BJ (cell line): ENCODE data around the gene H19. TPM values are rescaled to one million over a fixed set of nuclear protein-coding genes. Genes with fewer than 3 reads are reported as not detected.

Experiments used
- CTCF ChIA-PET: fragments of 350-600 bp; formaldehyde crosslinking; extraction: SDS; loops from one replicate; lab custom pipeline; 2021; ENCODE audit warnings: antibody characterized with exemption, inconsistent platforms; lab: Yijun Ruan, JAX
- POLR2A ChIA-PET: fragments of 300-600 bp; sonication (Branson Sonifier 250); formaldehyde crosslinking; extraction: SDS; loops from one replicate; lab custom pipeline; 2021; ENCODE audit warnings: antibody characterized with exemption; lab: Charles Lee
- DNase-seq: peaks from one replicate; pipeline ENCODE4 v3.0.0-alpha.2; 2011; ENCODE audit warnings: low read depth
- H3K27me3 ChIP-seq: 2 replicates; pipeline ENCODE4 v1.6.0; 2011; ENCODE audit warnings: low read length; ENCODE audit not compliant: control insufficient read depth, insufficient read depth
- H3K36me3 ChIP-seq: 2 replicates; pipeline ENCODE4 v1.5.1; 2011; ENCODE audit warnings: low read length; ENCODE audit not compliant: control insufficient read depth, insufficient read depth
- H3K4me3 ChIP-seq: 2 replicates; pipeline ENCODE4 v1.5.1; 2011; ENCODE audit warnings: low read depth, mild to moderate bottlenecking, control low read depth, low read length
- polyA plus RNA-seq: library from polyadenylated mRNA; depleted of rRNA; stranded (reverse); fragments of >200 nt; gene quantifications from 2 replicates; pipeline ENCODE4 v1.2.3, GENCODE V29; 2011
- TF ChIP-seq, protein P1 (sequence below): IDR thresholded peaks from 2 replicates; pipeline ENCODE4 v1.5.1; 2011; ENCODE audit warnings: low read depth, mild to moderate bottlenecking, control low read depth, inconsistent platforms, low read length, moderate library complexity; ENCODE audit not compliant: insufficient read depth

H19 gene
- polyA plus RNA-seq, 1 experiment = 1.9 TPM

DNA sequence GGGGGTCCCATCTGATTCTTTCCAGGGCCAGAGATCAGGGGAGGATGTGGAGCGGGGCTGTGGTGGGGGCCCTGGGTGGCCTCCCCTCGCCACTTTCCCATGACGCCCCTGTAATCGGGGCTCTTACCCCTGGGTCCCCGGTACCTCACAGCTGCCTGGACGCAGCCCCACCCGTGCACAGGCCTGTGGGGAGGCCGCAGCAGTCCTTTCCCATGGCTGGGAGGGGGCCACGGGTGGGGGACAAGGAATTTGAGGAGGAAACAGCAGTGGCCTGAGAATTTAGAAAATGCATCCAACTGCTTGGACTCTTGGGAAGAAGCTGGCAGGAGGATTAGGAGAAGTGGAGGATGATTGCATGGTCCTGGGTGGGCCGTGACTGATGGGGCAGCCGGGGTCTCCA, 18.0 kb downstream of the H19 start:
- TF ChIP-seq, protein P1, sequence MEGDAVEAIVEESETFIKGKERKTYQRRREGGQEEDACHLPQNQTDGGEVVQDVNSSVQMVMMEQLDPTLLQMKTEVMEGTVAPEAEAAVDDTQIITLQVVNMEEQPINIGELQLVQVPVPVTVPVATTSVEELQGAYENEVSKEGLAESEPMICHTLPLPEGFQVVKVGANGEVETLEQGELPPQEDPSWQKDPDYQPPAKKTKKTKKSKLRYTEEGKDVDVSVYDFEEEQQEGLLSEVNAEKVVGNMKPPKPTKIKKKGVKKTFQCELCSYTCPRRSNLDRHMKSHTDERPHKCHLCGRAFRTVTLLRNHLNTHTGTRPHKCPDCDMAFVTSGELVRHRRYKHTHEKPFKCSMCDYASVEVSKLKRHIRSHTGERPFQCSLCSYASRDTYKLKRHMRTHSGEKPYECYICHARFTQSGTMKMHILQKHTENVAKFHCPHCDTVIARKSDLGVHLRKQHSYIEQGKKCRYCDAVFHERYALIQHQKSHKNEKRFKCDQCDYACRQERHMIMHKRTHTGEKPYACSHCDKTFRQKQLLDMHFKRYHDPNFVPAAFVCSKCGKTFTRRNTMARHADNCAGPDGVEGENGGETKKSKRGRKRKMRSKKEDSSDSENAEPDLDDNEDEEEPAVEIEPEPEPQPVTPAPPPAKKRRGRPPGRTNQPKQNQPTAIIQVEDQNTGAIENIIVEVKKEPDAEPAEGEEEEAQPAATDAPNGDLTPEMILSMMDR = no peak
- Histone ChIP-seq H3K4me3 (no peak overlapping the region), H3K36me3 (no peaks in the 10 kb centered on the region), H3K27me3 (no peaks in the 10 kb centered on the region)
- DNase-seq = no peak
- CTCF ChIA-PET = interaction anchor here (0.5 to 1.7 kb wide), 5 partner anchors 26 to 97 kb away, joined by 3 to 4 read pairs (median 4); no protein-coding TSS in a partner anchor
- POLR2A ChIA-PET = no interaction called here

DNA sequence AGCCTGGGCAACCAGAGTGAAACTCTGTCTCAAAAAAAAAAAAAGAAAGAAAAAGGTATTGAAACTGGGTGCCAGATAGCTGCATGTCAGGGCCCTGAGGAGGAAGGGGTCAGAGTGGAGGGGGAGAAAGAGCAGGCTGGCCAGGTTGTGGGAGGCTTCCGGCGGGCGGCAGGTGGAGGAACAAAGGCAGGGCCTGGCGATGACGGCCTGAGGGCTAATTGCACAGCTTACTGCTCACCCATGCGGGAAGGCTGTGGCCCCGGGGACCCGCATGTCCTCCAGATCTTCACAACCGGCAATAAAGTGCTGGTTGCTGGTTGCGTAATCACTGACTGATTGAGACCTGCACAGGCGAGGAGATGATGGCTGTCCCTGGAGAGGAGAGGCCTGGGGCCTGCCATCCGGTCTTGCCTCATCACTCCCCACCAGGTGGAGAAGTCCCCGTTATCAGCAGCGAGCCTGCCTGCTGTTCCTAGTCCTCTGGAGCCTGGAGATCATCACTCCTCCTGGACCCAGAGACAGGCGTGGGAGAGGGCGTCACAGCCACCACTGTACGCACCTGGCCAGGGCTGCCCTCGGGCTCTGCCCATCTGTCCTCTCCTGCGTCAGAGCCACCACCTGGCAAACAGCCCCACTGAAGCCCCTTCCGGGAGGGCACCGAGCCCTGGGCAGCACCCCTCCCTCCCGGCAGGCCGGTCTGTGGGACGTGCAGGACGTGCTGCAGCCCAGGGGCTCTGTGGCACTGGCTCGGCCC, 18.7 kb downstream of the H19 start:
- TF ChIP-seq, protein P1 = no peak
- POLR2A ChIA-PET = interaction anchor here (0.6 kb wide), 1 partner anchor 1157 kb away, joined by 4 read pairs; no protein-coding TSS in a partner anchor

DNA sequence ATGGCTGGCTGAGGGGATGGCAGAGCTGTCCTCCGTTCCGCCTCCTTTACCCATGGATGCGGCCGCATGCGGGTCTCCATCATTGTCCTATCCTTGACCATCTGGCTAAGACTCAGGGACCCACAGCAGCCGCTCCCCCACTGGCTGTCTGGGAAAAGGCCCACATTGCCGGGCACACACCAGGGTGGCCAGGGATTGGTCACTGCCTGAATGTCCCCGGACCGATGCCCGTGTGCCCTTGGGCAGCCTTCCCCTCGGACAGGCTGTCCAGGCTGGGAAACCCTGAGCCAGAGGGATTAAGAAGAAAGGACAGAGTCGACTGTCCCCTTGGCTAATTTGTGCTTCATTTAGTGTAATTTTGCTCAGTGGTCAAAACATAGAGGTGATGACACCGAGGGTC, 22.5 kb downstream of the H19 start:
- no peaks in the 10 kb centered on the region for H3K36me3 ChIP-seq
- DNase-seq = no peak
- H3K27me3 ChIP-seq = no peaks in the 10 kb centered on the region
- TF ChIP-seq, protein P1 = no peak
- H3K4me3 ChIP-seq = no peak overlapping the region
- CTCF ChIA-PET = interaction anchor here (1.4 kb wide), 1 partner anchor 323 kb away, joined by 5 read pairs; no protein-coding TSS in a partner anchor
- POLR2A ChIA-PET = no interaction called here

More for the DNA sequence above, 18.7 kb downstream of the H19 start:
- DNase-seq = no peak
- CTCF ChIA-PET = interaction anchor here (0.5 to 0.9 kb wide), 2 partner anchors 96 to 173 kb away, joined by 3 to 4 read pairs; no protein-coding TSS in a partner anchor
- Histone ChIP-seq H3K27me3 (no peaks in the 10 kb centered on the region), H3K4me3 (no peak overlapping the region), H3K36me3 (no peaks in the 10 kb centered on the region)

DNA sequence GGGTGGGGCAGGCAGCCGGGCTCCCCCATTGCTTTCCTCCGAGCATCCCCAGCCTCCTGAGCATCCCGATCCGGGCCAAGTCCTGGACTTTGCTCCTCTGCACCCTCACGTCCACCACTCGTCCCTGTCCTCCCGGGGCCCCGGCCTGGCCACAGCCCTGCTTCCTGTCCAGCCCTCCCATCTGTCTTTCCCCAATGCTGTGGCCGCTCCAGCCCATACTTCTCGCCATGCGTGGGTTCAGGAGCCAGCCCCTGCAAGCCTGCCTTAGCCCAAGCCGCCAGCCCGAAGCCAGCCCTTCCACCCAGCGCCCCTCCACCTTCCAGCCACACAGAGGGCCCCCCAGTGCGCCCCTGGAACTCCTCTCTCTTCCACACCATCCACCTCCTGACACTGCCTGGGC, 26.7 kb downstream of the H19 start:
- no peaks in the 10 kb centered on the region for H3K36me3 ChIP-seq
- no peak overlapping the region for H3K4me3 ChIP-seq
- H3K27me3 ChIP-seq = no peaks in the 10 kb centered on the region
- ChIA-PET POLR2A (no interaction called here), CTCF (interaction anchor here (0.8 to 1.9 kb wide), 5 partner anchors 17 to 396 kb away, joined by 3 to 9 read pairs (median 3); no protein-coding TSS in a partner anchor)
- no peak for DNase-seq
- TF ChIP-seq, protein P1 = no peak

DNA sequence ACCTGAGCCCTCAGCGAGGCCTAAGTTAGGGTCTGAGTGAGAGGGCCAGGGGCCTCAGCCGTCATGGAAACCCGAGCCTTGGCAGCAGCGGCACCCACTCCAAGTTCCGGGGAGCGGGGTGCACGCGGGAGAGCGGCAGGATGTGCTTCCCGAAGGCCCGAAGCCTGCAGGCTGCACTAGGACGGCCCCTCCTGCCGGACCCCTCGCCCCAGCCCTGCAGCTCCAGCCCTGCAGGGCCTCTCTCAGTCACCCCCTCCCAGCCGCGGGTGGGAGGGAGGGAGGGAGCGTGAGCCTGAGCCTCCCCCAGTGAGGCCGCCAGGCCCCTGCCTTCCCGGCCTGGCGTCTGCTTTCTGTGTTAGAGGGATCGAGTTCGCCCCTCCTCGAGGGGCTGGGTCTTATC, 27.9 kb downstream of the H19 start:
- no peaks in the 10 kb centered on the region for H3K27me3 ChIP-seq

More for the DNA sequence above, 27.9 kb downstream of the H19 start:
- H3K4me3 ChIP-seq = no peak overlapping the region
- TF ChIP-seq, protein P1 = no peak
- H3K36me3 ChIP-seq = no peaks in the 10 kb centered on the region
- ChIA-PET POLR2A (no interaction called here), CTCF (interaction anchor here (0.6 to 1.9 kb wide), 9 partner anchors 9 to 279 kb away, joined by 3 to 9 read pairs (median 3); no protein-coding TSS in a partner anchor)
- no peak for DNase-seq
